DLD1 (cell line): ENCODE data around the gene N4BP2L1.

Source experiments
- in situ Hi-C: cut with HindIII; loops from 2 replicates; pipeline ENCODE4 v1.10.0; 2017; ENCODE audit warnings: low sequenced_read_pairs

N4BP2L1 gene

DNA sequence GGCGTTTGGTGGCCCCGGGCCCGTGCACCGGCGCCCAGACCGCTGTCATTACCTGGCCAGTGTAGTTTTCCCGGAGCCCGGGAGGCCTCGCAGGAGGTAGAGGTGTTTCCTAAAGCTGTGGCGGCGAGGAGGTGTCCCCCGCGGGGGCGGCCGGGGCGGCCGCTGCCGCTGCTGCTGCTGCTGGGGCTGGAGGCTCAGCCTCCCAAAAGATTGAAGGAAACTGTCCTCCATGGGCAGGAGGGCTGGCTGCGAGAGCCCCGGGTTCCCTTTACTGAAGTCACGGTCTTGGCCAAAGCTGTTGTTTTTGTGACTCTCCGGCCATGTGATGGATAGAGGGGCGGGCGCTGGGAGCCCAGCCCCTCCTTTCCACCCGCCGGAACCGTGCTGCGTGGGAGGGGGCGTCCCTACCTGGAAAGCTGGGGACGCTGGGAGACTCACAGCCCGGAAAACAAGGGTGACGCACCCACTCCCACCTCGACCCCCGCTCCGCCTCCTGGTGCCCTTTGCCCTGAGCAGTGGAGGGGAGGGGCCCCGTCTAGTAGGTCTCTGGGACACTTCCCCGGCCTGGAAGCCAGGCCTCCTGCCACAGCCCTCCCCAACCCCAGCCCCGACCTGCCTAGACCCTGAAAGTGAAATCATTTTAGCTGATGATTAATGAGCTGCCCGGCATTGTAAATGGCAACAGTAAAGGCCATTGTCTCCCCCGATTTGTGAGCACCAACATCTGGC lies at the start of gene N4BP2L1:
TSS of gene N4BP2L1 (minus strand) at position 279 of the 729 bp plus-strand sequence. CDS start at position 231, 48 bp downstream.
- in situ Hi-C loops = no loop called here

DNA sequence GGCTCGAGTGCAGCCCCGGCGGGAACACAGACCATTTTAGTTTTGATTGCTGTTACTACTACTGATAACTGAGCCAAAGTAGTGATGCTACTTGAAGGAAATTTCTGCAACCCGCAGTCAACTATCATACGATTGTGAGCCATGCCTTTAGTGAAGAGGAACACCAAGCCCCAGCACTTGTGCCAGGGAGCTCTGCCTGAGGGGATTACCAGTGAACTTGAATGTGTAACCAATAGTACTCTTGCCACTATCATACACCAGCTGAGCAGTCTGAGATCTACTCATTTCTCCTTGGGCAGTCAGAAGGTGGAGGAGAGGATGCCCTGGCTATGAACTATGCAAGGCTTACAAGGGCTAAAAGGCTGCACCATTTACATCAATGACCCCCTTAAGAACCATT lies 49.0 kb upstream of the N4BP2L1 start:
- in situ Hi-C loops = no loop called here

DNA sequence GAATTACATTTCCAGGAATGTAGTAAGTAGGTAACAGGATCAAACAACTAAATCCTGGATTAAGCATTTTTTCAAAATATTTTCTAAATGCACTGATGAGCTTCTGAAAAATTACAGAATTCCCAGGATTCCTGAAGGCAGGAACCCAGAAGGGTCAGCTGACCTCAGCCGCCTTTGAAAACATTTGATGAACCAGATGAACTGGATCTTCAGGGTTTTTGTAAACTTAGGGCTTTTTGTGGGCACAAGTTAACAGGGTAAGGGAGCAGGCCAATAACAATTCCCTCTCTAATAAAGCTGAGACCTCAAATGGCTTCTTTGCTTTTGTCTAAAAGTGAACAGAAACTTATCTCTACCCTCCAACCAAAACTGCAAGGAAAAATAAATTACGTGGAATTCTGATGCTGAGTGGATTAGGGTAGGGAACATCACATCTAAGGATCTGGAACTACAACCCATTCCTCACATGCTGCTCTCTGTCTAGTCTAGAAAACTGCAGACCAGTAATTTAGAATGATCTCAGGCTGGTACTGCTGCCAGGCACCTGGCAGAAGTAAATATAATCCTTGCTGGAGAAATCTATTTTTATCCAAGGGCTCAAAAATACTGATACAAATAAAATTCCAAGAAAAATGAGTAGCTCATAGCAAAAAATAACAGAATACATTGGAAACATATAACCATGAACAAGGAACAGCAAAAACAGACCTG lies 48.2 kb upstream of the N4BP2L1 start:
- in situ Hi-C loops = no loop called here

DNA sequence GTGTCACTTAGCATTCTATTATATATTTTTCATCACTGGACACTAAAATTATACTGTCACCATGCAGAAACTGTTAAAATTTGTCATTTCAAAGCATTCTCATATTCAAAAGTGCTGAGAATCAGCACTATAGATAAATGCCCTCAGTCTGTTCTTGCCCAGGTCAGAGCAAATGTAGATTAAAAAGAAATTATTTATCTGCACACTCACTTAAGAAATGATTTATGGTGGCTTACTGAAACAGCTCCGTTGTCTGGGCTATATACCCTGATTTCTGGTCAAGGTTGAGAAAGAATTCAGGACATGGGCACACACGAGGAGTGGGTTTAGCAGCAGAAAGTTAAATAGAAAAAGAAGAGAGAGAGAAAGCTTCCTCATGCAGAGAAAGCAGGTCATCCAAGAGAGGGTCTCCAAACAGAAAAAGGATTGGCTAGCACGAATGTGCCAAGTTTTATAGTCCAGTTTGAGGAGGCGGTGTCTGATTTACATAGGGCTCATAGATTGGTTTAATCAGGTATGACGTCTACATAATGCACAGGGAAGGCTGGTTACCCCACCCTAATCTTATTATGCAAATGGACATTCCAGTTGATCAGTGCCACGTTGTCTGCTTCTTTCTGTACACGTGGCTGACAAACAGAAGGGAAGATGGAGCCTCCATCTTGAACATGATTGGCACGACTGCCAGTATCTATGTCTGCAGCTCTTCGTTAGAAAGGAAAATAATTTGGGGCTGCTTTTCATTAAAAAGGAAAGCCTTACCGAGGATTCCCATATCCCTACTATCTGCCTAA lies 47.3 kb upstream of the N4BP2L1 start:
- in situ Hi-C loops = no loop called here

DNA sequence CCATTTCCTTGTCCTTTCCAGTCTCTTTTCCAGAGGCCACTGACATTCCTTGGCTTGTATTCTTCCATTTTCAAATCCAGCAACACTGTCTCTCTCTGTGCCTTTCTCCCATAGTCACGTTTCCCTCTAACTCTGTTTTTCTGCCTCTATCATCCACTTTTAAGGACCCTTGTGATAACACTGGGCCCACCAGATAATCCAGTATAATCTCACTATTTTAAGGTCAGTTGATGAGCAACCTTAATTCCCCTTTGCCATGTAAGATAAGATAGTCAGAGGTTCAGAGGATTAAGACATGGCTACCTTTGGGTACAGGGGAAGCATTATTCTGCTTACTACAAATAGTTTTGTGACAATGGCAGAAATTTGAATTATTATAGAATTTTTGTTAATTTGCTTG lies 45.7 kb upstream of the N4BP2L1 start:
- in situ Hi-C loops = no loop called here

DNA sequence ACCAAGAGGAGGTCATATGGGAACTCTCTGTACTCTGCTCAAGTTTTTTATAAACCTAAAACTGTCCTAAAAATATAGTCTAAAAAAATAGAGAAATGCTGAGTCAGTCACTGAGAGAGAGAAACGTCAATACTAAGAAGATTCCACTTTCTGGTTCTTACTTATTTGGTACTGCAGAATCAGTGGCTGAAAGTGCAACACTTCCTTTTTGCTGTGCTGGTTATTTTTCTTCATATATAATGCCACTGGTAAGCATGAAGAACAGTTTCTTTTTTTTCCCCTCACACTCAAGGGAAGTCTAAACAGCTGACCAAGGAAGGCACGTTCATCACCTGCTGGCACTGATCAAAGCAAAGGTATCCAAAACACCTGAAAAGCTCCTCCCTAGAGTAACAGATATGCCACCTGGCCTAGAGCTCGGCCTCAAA lies 44.3 kb upstream of the N4BP2L1 start:
- in situ Hi-C loops = no loop called here

DNA sequence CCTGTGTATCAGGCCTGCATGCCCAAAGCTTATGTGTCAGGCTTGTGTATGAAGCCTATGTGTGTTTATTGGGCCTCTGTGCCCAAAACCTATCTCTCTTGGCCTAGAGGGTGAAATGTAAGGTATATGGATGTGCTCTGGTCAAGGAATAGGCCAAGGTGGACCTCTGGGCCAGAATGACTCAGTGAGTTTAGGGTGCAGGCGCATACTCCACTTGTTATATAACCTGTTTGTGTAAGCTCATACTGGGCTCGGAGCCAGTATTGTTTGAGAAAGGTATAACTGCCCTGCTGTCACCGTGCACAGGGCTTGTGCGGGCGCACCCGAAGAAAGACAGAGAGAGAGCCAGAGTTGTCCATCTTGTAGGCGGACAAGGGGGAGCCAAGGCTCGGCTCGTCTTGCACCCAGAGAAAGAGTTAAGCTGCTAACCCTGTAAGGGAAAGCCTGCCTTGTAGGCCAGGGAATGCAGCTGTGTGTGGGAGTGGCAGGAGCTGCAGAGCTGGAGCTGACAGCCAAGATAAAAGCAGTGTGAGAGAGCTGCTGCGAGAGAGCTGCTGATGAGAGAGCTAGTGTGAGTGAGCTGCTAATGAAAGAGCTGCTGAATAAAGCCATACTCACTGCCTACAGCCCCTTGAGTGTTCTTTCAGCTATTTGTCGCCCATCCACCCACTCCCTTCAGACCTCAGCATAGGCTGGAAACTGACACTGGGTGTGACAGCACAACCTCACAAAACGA lies 43.4 kb upstream of the N4BP2L1 start:
- in situ Hi-C loops = no loop called here

DNA sequence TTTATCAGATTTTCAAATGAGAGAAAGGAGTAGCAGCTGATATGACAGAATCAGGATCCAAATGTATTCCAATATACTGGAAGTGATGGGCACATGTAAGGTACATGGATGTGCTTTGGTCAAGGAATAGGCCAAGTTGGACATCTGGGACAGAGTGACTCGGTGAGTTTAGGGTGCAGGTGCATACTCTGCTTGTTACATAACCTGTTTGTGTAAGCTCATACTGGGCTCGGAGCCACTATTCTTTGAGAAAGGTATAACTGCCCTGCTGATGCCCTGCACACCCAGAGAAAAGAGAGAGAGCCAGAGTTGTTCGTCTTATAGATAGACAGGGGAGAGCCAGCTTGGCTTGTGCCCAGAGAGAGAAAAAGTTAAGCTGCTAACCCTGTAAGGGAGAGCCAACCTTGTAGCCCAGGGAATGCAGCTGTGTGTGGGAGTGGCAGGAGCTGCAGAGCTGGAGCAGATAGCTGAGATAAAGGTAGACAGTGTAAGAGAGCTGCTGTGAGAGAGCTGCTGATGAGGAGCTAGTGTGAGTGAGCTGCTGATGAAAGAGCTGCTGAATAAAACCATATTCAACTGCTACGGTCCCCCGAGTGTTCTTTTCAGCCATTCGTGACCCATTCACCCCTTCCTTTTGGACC lies 40.7 kb upstream of the N4BP2L1 start:
- in situ Hi-C loops = no loop called here

DNA sequence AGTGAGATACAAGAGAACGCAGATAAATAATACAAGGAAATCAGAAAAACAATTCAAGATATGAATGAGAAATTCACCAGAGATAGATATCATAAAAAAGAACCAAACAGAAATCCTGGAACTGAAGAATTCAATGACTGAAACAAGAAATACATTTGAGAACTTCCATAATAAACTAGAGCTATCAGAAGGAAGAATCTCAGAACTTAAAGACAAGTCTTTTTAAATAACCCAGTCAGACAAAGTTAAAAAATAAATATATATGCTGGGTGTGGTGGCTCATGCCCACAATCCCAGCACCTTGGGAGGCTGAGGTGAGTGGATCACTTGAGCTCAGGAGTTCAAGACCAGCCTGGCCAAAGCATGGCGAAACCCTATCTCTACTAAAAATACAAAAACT lies 28.7 kb upstream of the N4BP2L1 start:
- in situ Hi-C loops = no loop called here

DNA sequence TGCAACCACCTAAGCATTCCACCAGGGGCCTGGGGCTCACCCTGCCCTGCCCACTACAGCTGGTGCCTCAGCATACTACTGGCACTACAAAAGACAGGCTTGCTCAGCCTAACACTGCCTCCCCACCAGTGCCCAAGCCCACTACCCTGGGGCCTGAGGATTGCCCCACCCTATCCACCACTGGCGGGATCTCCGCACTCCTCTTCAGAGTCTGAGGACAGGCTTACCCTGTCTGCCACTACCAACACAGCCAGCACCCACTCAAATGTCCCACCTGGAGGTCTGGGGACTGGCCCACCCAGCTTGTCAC lies 27.6 kb upstream of the N4BP2L1 start:
- in situ Hi-C loops = no loop called here

DNA sequence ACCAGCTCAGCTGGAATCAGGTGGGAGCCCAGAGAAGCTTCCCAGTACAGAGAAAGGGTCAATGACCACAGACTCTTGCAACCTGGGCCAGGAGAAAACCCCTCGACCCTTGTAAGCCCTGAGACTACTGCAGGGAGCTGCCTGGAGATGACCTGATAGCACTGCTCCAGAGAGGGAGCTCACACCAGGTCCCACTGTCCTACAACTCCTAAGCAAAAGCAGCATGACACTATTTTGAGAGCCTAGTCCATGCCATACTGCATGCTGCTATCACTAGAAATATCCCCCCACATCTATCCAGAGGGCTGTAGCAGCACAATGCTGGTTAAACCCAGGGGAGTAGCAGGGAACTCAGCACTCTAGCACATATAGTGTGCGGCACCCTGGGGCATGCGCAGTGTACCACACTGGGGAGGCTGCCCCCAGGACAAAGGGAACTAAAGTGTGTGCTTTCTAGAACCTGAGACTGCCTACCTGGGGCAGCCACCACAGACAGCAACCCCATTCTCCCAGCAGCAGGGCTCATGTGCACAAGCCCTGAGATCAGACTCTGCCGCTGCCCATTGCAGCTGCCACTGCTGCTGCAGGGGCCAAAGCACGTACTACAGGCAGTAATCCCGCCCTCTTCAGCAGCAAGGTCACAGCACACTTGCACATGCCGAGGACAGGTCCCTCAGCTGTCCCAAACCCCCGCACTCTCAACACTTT lies 27.1 kb upstream of the N4BP2L1 start:
- in situ Hi-C loops = no loop called here

DNA sequence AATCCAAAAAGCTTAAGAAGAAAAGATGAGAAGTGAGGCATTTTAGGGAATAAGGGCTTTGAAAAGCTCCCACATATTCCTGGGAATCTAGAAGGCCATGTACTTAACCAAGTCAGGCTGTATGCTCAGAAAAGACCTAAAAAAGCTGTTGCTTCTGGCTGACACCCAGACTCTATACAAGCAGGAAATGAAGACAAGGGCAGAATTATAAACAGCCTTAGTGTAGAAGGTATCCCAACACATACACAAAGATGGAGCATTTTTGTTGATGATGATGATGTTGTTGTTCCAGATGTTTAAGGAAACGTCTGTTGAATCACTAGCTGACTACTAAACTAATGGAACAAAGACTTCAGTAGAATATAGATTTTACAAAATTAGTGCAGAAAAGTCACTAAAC lies 26.1 kb upstream of the N4BP2L1 start:
- in situ Hi-C loops = no loop called here

DNA sequence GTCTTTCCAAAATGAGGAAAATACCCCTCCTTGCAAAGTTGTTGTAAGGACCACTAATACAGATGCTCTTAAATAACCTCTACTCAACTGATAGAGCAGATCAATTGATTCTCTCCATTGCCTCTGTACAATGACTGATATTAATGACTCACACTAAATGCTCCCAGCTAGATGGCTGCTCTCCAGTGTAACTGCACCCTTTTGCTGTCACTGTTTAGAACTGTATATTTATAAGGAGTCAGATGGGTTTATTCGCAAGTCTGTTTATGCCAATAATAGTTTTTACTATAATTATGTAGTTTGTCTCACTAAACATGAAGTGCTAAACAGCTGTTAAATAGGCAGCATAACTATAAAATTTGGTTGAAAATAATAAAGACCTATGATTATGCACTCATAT lies 21.0 kb upstream of the N4BP2L1 start:
- in situ Hi-C loops = no loop called here

DNA sequence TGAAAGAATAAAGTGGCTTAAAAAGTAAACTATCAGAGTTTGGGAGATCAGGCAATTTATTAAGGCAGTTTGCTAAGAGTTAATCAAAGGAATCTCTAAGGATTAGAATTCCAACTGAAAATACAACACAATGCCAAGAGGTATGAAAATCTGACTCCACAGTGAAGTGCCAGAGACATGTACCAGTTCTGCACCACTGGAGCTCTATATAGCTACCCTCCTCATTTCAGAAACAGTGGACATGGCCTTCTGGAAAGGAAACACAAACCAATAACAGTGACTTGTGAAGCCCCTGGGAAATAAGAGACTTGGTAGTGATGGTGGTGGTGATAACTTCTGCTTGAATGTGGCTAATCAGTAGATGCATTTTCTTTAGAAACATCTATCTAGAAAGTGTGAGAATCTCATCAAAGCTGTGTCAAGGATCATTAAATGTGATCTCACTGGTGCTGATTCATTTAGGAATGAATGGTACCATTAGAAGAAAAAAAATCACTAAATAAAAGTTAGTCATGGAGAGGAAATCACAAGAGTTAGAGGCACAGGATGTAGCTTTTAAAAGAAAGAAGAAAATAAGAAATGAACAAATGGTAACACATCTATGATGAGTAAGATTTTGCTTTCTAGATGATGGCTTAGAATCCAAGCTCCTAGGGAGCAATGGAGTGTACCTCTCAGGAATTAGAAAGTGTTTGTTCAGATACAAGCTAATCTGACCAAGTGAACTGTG lies 20.1 kb upstream of the N4BP2L1 start:
- in situ Hi-C loops = no loop called here

DNA sequence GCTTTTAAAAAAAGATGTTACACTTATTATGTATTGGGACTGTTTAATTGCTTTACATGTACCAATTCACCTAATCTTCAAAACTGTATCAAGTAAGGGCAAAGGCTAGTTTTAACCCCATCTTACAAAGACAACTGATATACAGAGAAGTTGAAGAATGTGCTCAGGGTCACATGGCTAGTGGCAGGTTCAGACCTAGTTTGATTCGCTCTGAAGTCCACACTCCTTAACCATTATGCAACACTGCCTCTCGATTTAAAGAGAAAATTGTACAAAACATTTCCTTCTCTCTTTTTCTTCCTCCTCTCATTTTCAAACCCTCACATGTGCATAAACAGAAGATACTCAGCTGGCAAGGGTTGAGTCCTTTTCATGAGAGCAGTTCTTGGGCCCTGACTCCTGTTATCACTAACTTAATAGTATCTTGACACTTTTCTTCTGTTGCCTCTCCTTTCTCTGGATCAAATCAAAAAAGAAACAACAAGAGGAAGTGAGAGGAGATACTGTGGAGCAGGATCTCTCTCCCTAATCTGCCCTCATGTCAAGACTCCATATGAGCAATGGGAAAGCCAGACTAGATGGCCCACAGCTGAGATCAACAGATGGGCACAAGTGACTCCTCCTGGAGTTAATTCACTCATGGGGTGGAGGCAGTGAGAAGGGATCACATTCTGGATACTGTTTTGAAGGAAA lies 19.0 kb upstream of the N4BP2L1 start:
- in situ Hi-C loops = no loop called here

DNA sequence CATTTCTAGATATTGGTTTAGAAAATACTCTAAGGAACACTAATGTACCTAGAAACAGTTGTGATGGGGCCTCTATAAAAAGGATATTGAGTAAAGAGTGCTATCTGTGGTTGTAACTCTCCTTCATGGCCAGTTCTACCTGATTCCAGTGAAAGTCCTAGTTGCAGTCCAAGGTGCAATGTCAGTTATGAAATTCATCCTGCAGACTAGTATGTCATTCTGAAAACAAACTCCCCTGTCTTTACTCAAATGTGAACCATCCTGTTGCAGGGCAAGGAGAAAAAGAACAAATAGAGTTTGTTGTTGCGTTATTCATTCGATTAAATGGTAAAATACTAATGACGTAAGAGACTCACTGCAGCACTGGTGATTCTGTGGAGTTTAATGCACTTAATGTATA lies 18.3 kb upstream of the N4BP2L1 start:
- in situ Hi-C loops = no loop called here

DNA sequence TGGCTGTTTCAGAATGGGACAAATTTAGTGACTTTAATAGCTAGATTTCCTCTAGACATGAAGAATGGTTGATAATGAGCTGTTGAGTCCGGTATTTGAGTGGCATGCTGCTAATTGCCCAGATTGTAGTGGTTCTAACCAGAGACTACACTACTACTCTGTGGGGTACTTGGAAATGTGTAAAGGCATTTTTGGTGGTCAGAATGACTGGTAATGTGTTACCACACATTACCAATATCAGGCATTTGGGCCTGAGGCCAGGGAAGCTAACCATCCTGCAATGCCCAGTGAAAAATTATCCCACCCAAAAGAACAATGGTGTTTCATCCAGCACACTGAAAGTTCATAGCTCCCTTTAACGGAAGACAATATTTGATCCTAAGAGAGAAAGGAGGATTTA lies 17.5 kb upstream of the N4BP2L1 start:
- in situ Hi-C loops = no loop called here

DNA sequence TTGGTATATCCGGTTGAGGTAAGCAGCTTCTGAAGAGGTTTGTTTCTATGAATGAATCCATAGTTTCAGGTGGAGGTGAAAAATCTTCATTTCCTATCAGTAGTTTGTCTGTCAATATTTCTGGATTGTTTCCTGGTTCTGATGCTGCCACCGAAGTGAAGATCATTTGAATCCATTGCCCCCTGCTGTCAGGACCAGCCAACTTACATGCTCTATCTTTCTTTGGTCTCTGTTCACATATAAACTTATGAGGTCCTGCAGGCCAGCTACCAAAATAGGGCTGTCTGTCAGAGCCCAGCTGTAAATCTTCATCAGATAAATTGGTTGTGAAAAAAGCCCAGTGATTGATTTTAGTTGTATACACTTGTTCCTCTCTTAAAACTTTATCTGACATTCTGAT lies 15.2 kb upstream of the N4BP2L1 start:
- in situ Hi-C loops = no loop called here

DNA sequence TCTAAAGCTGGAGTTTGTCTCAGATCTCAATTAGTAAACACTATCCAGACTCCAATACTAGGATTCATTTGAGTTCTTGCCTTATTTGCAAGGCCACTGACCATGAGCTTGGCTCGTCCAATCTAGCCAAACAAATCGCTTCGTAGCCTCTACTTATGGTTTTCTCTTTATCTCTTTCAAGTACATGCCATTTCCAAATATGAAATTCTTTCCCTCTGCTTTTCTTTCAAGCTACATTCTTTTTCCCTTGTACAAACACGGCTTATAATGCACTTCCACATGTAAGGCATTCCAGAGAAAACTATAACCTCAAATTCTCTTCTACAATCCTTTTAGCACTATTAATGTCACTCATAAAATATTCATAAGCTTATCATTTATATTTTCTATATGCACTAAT lies 10.9 kb upstream of the N4BP2L1 start:
- in situ Hi-C loops = no loop called here
